ENCODE results near the gene DIP2B.

DIP2B gene

DNA sequence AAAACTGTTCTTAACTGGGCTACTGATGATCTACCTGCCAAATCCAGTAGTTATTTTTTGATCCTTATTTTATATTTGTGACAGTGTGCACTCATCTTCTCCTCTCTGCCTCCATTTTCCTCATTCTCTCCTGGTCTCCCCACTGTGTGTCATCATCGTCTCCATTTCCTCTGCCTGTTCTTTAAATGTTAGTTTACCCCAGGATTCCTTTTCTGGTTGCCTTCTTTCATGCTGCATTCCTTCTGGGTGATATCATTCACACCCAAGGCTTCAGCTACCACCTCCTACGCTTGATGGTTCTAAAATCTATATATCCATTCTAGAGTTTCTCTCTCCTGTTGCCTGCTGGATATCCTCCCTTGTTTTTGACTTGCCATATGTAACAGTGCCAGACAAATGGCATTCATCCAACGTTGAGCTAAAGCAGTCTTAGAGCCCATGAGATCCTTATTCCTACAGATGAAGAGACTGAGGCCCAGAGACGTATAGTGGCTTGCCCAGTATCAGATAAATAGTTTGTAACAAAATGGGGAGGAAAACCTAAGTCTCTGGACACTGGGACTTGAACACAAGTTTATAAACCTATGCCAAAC, 109.5 kb downstream of the DIP2B start:
- DNase-seq = no peak

DNA sequence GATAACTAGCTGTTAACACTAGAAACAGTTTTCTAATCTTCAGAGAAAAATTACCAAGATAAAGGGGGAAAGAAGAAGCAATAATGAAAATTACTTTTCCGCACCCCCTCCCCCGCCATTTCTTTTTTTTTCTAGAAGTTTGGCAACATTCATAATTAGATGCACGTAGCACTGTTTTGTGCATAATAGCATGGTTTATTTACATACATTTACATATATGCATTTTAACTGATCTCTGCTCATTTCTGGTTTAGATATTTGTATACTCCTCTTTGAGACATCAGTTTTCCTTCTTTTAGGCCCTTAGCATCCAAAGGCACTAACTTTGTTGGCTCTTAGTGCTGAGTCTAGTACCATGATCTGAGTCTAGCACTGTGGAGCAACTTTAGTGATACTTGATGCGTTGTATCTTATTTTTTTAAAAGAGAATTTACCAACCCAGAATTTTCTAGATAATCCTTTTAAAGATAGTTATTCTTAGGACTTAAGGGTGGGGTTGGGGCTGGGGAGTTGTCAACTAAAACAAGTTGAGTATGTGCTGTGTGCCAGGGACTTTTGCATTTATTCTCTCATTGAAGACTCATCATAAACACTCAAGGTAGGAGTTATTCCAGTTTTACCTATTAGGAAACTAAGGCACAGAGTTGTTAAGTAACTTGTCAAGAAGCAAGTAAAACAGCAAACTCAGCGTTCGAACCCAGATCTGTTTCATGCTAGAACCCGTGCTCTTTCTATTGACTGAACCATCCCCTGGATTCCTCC, 110.5 kb downstream of the DIP2B start:
- no peak for DNase-seq

DNA sequence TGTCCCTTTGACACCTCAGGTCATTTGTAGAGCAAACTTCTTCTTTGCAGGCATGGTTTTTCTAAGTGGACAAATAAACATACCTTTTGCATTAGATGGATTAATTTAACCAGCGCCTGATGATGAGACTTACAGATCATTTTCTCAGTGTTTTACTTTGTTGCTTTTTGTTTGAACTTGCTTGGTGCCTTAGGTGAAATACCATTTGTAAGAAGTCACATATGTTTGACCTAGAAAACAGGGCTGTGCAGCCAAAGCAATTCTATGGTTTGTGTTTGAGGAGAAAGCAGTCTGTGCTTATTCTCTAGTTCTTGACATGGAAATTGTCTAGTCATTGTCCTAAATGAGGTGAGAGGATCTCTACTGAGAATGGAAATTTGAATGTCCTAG, 111.1 kb downstream of the DIP2B start:
- DNase-seq = no peak

DNA sequence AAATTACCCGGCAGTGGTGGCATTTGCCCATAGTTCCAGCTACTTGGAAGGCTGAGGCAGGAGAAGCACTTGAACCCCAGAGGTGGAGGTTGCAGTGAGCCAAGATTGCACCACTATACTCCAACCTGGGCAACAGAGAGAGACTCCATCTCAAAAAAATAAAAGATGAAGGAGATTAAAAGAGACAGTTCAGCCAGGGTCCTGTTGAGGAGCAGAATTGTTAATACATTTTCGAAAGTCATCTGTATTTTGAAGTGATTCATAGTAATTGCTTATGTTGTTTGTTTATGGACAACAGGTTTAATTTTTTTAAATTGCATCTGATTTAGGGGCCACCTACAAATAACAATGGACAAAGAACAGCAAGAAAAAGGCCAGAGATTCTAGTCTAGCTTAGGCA, 112.9 kb downstream of the DIP2B start:
- DNase-seq = no peak

DNA sequence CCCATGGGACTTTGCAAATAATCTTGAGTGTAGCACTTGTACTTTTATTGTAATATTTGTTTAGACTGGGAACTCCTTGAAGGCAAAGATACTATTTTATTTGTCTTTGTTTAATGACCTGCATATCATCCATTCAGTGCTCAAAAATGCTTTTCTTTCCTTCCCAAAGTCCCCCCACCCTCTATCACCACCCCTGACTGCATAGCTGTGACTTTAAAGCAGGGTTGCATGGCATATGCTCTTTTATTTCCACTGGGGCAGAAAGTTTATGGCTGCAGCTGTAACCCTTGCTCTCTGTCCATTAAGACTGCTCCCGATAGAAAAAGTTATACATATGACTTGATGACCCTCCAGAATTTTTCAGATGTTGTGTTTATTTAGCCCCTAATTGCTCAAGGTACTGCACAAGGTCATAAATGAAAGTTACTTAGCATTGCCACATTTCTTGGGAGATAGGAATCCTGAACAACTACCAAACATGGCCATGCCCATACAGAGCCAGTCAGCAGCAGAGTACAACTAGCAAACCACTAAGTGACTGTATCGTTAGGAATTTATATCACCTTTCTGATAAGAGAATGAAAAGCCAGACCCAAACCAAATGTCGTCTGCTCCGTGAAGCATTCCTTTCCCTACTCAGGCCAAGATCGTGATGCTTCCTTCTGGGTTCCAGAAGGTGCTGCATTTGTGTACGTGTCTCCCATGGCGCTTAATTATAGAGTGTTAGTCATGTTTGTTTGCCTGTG, 114.3 kb downstream of the DIP2B start:
- no peak for DNase-seq

DNA sequence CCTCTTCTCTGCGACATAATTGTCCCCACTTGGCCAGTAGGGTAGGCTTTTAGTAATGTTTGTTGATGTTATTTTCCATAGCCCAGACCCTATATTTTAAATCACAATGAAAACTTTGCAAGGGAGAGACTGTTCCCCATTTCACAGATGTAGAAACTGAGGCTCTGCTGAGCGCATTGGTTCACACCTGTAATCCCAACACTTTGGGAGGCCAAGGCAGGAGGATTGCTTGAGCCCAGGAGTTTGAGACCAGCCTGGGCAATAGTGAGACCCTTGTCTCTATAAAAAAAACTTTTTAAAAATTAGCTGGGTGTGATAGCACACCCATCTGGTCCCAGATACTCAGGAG, 114.8 kb downstream of the DIP2B start:
- no peak for DNase-seq

DNA sequence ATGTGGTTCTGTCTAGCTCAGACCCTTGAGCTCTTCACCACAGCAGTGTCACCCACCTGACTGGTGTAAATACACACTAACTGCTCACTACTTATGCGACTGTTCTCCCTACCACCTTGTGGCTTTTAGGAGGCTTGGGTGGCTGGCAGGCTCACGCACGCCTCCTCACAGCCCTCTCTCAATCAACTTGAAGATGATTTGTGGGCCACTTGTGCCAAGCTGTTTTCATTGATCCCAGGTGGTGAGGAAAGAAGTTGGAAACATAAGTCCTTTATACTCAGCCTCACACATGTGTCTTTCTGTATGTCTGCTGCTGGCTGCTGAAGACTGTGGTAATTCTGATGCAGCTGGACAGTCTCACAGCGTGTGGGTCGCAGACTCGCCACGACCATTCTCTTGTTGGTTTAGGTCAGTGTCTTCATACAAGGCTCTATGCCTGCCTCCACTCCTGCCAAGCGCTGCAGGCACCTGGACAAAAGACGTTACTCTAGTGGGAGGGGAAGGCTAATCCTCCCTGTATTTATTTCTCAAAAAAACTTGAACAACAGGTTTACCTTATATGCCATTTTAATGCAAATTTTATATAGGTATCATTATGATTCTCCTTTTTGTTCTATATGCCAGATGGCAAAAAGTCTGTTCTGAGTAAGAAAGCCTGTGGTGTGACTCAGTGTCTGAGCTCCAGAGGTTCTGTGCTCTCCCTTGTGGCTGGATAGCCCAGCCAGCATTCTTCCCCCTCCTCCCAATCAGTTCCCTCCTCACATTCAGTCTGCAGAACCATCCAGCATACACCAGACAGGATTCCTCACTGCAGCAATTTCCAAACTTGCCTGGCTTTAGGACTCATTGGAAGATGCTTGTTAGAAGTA, 115.6 kb downstream of the DIP2B start:
- no peak for DNase-seq

DNA sequence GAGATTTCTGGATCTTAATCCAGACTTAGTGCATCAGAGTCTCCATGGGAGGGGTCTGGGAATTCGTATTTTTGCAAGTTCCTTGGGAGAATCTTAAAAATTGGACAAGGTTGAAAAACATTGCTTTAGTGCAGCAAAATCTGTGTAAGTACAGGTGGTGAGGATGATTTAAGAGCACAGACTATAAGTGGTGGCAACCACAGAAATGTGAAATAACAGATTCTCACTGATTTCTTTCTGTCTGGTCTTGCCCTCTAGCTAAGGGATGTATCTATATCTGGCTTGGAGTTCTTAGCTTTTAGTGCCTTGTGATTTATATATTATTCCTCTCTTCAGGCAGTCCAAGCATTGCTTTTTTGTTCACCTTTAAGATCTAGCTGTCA, 116.2 kb downstream of the DIP2B start:
- no peak for DNase-seq

DNA sequence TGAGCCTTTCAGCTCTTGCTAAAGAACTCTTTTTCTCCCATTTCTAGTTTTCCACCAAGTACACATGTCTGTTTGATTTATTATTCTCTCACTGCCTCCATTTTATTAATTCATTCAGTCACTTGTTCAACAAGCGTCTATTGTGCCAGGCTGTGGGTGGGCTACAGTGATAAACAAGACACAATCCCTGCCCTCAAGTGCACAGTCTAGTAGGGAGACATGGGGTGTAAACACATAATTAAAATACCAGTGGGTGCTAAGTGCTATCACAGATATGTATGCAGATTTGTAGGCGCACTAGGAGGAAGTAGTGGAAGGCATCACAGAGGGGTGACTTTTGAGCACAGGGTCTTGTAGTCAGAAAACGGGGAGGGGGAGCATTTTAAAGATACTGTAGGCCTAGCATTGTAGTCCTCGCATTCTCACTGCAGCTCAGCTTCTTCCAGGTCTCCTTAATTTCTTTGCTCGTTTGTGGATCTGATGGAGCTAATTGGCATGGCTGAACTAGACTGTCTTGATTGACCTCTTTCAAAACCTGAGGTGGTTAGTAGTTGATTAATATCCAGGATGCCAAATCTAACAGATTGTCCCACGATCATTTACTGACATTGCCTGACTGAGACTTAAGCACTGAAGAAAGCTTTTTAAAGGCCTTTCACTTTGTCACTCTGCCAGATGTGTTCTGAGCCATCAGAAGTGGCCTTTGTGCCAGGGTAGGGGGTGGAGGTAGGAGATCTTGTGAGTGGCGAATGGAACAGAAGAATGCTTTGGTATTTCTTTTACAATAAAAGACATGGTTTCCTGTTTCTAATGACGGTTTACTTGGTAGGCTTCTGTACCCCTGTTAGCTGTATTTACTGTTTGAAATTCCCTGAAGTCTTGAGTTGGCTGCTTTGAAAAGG, 116.9 kb downstream of the DIP2B start:
- DNase-seq = no peak

DNA sequence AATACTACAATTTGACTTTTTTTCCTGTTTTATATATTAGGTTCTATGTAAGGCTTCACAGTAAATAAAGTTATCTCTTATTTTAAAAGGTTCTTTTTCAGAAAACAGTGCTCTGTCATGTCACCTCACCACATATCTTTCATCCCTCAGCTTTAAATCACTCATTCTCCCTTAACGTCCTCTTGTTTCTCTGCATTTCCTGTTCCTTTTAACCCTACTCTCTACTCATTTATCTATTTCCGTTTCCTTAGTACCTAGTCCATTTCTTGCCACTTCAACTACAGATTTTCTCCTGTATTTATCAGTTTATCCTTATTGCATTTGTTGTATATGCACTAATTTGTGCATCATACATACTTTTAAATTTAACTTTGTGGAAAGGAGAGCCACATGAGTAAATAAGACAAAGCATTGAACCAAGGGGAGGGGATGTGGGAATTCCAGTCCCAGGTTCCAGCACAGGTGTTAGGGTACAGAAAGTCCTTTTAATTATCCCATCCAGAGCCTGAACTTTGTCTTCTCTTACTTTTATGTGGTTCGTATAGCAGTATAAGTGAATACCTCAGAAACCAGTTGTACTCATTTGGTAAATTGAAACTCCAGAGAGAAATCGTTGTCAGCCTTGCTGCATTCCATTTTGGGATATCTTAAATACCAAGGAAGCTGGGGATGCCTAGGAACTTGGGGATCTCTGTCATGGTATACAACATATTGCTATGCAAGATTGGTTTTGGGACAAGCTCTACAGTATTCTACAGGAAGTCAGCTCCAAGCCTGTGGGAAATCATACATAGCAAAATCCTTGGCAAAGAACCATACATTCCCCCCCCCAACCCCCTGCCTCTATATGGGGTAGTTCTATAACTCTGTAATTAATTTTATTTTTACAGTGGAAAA, 120.5 kb downstream of the DIP2B start:
- DNase-seq = no peak

DNA sequence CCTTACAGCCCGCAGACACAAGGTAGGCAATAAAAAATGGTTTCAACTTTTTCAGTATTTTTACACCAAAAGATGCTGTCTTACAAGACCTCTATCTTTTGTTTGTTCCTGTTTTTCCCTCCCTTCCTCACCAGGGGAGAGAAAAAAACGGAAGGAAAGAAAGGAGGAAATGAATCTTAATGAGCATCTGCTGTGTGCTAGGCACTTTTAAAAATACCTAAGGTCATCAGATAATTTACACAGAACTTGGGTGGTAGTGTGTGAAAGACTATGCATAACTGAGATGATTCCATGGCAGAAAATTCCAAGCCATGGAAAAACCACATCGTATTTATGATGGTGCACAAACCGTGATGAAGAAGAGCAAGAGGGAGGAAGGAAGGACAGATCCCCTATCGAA, 121.2 kb downstream of the DIP2B start:
- DNase-seq = no peak

DNA sequence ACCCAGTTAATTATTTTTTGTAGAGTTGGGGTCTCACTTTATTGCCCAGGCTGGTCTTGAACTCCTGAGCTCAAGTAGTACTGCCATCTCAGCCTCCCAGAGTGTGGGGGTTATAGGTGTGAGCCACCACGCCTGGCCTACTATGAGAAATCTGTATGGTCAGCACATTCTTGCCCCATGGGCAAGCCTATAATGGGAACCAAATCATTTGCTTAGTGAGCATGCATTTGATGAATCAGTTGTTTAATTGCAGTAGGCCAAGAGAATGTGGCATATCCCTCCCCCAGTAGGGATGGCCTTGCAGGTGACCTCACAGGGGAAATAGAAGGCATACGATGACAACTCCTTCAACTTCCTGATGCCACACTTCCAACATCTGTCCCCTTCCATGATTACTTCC, 122.7 kb downstream of the DIP2B start:
- DNase-seq = no peak

DNA sequence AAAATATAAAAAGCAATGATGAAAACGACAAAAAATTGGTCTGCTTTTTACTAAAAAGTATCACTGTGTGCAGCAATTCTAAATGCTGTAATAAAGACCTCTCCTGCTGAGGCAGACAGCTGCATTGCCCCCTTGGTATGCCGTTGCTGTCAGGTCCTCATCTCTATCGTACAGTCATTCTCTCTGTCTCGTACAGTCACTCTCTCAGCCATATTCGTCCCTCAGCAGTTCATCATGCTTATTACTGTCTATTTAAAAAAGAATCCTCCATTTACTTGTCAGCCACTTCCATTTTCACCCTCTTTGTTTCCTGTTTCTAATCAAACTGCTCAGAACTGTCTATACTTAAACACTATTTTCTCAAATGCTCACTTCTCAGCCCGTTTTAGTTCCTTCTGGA, 123.6 kb downstream of the DIP2B start:
- DNase-seq = no peak

DNA sequence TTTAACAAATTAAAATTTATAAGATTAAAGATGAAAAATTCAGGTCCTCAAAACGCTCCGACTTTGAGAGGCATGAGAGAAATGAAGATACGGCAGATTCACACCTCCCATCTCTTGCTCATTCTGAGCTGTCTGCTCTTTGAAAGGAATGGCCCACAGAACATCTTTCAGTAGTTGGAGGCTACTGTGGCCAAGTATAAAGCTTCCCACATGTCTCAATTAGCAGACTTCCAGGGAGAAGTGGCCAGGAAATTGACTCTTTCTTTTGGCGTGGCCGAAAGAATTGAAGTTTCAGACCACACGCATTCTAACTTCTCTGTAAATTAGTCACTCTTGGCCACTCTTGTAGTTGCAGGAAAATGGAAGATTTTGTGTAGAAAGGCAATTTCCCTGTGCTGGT, 129.2 kb downstream of the DIP2B start:
- no peak for DNase-seq

DNA sequence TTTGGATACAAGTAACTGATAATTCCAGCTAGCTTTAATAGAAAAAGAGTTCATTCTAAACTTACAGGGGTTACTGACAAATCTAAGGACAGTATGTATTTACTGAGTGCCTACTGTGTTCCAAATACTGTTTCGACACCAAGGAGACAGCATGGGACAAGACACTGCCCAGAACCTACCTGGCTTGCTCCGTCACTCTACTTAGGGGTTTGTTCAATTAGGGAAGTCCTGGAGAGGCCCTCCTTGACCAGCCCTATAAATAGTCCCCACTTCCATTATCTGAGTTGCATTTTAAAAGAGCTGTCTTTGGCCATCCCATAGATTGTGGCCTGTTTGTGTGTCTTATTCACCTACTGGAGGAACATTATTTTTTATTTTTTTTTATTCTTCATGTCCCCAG, 129.6 kb downstream of the DIP2B start:
- DNase-seq = no peak

DNA sequence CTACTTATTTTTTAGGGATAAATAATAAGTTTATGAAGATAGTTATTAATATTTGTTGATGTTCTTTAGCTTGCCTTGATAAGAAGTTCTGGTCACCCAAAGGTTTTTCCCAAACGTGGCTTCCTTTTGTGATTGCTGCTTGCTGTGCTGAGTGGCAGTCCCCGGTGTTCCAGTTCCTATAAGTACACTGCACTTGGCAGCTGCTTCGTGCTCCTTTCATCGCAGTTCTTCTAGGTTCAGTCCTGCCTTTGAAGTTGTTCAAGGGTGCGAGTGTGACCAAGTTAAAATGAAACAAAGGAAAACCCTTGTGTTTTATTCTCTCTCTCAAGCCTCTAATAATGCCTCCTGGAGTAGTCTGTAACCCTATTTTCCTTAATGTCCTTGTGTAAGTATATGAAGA, 130.6 kb downstream of the DIP2B start:
- no peak for DNase-seq

DNA sequence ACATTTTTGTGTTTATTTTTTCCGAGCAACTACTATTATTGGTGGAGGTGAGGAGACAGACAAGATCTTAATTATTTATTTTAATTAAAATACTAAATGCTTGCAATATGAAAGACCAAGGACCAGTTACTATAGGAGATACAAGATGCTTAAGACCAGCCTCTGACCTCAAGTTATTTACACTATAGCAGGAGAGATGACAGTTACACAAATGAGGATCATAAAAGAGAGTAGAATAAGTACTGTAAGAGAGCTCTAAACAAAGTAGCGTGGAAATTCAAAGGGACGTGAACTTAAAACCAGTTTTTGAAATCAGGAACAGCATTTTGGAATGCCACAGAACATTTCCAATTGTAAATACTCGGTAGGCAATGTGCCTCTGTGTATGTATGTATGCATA, 131.1 kb downstream of the DIP2B start:
- DNase-seq = no peak

DNA sequence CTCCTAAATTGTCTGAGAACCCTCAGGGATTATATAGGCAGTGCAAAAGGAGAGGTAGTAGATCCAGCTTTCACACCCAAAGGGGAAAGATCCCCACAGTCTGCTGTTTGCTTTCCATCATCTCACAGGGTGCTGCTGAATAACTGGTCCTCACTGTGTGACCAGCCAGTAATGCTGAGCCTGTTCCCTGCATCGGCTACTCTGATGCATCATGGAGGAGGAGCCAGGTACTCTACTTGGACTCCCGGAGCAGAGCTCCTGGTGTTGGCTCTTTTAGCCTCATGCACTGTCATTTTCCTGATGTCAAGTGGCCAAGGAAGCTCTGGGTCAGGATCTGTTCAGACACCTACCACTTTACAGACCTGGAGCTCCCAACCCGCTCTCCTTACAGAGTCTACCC, 131.7 kb downstream of the DIP2B start:
- no peak for DNase-seq

DNA sequence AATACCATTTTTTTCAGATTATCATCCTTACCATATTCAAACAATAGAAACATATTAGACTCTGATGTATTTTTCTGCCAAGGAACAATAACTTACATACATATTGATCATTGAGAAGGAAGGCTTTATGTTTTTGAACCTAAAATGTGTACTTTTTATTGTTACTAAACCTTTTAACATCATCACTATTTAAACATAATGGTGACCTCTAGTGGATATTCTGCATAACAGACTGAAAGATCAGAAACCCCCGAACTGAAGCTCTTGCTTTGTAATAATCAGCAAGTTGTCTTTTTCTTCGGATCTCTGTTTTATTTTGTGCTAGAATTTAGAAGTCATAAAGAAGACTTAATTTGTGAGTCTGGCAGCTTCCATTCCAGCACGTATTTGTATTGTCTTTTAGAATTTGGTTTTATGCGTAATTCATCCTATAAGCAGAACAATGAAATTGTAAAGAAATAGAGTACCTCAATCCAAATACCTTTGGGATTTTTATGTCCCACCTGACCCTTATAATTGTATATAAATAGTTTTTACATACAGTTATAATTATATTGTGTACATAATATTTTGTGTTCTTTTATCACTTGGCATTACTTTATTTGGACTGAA, 133.2 kb downstream of the DIP2B start:
- DNase-seq = no peak

DNA sequence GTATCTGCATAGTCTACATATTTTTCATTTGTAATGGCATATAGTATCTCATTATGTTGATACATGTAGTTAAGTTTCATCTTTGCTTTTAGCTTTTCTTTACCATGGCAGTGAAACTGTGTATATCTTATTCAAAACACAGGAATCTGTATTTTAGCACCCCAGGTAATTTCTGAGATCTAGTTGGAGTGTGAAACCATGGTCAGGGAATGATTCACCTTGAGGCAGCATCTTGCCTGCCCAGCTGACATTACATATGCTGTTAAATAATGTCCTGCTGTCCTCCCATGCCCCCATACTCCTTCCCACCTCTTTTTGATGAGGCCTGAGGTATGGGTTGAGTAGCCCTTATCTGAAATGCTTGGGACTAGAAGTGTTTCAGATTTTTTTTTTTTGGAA, 133.7 kb downstream of the DIP2B start:
- DNase-seq = no peak

DNA sequence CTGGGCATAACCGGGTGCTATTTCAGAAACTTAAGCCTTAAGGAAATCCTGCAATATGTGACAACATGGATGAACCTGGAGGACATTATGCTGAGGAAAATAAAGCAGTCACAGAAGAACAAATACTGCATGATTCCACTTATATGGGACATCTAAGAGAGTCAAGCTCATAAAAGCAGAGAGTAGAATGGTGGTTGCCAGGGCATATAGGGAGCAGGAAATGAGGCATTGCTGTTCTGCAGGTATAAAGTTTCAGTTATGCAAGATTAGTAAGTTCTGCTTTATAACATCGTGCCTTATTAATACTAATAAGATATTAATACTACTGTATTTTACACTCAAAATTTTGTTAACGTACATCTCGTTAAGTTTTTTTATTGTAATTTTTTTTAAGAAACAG, 134.9 kb downstream of the DIP2B start:
- DNase-seq = no peak
